Lung (tissue), 12 donors: ENCODE measurements around the gene BMAL2. TPM values are rescaled to one million over a fixed set of nuclear protein-coding genes. Genes with fewer than 3 reads are reported as not detected.

Source experiments
- ATAC-seq: fragments of 200-7000 bp; cut with Tn5 transposase; one replicate; pipeline ENCODE4 v1.9.1; 2020; ENCODE audit warnings: moderate number of reproducible peaks; ENCODE audit not compliant: insufficient read depth, low FRiP score
- DNase-seq, 3 donors: peaks; one replicate each; pipeline ENCODE4 v3.0.0-alpha.2; 2013 to 2017
- H3K27ac ChIP-seq, 2 donors: one replicate each; pipeline ENCODE4 v1.5.1; 2013; ENCODE audit warnings: mild to moderate bottlenecking in 2 of 2, moderate library complexity in 2 of 2, control low read depth in 1 of 2, inconsistent platforms in 1 of 2, low read depth in 1 of 2, low read length in 1 of 2
- H3K27me3 ChIP-seq, 3 donors: one replicate each; pipeline ENCODE4 v1.5.1; 2013; ENCODE audit warnings: low read length in 2 of 3; ENCODE audit not compliant: control insufficient read depth in 3 of 3, insufficient read depth in 3 of 3
- H3K36me3 ChIP-seq, 4 donors: one replicate each; pipeline ENCODE4 v1.5.1; 2013; ENCODE audit warnings: low read length in 4 of 4, mild to moderate bottlenecking in 1 of 4, moderate library complexity in 1 of 4; ENCODE audit not compliant: control insufficient read depth in 4 of 4, insufficient read depth in 4 of 4
- H3K4me1 ChIP-seq, 5 donors: one replicate each; pipeline ENCODE4 v1.5.1; 2013; ENCODE audit warnings: low read length in 5 of 5, mild to moderate bottlenecking in 2 of 5, moderate library complexity in 1 of 5; ENCODE audit not compliant: control insufficient read depth in 5 of 5, insufficient read depth in 5 of 5
- H3K4me3 ChIP-seq: one replicate; pipeline ENCODE4 v1.5.1; 2013; ENCODE audit warnings: mild to moderate bottlenecking, control low read depth, moderate library complexity
- H3K9ac ChIP-seq, 2 donors: one replicate each; pipeline ENCODE4 v1.5.1; 2013; ENCODE audit warnings: low read length in 2 of 2, control low read depth in 1 of 2; ENCODE audit not compliant: insufficient read depth in 1 of 2
- H3K9me3 ChIP-seq, 4 donors: one replicate each; pipeline ENCODE4 v1.5.1; 2013; ENCODE audit warnings: low read length in 3 of 4, mild to moderate bottlenecking in 1 of 4, moderate library complexity in 1 of 4; ENCODE audit not compliant: control insufficient read depth in 4 of 4, insufficient read depth in 3 of 4
- CTCF ChIP-seq: IDR thresholded peaks from 2 replicates; pipeline ENCODE4 v1.5.1; 2012; ENCODE audit warnings: mild to moderate bottlenecking; ENCODE audit errors: control extremely low read depth, extremely low read depth
- WGBS, 2 donors: extraction: QIAGEN DNeasy Blood & Tissue Kit; methylation state at CpG; one replicate each; pipeline ENCODE4 v1.1.7; 2013; 5-methylcytosine and 5-hydroxymethylcytosine counted together
- polyA plus RNA-seq, 2 donors: library from polyadenylated mRNA; stranded (reverse); fragments of 200-250 nt; gene quantifications; one replicate each; pipeline ENCODE4 v1.2.1, GENCODE V29; 2013
- total RNA-seq, 2 donors: library from RNA; depleted of rRNA in 1 of 2; stranded (reverse); fragments of >200 nt in 1 of 2; gene quantifications; one replicate each; pipeline ENCODE4 v1.2.1, GENCODE V29; 2014 to 2021
- donor health status: control.
- donor health status: control.
- donor health status: Bipolar disorder and iron deficiency.
- donor health status: healthy.
- donor health status: DM: yes; HTN: yes; CAD: no.

The BMAL2 gene
- total and polyA plus RNA-seq, 4 donors: 1.5 to 7.8 (median 4.4) TPM

- no peaks in the 10 kb centered on the region for H3K27me3 ChIP-seq
- no peaks in the 10 kb centered on the region for H3K4me1 ChIP-seq
- WGBS, 2 donors: 96 to 97% methylated on average over 3 of the region's 3 CpGs
- no peak for DNase-seq
- H3K36me3 ChIP-seq: no peaks in the 10 kb centered on the region
- no peak for ATAC-seq
- no peak for TF ChIP-seq CTCF
- no peak overlapping the region for H3K9ac ChIP-seq
- H3K9me3 ChIP-seq: no peaks in the 10 kb centered on the region
- no peak overlapping the region for H3K4me3 ChIP-seq
- H3K27ac ChIP-seq: no peak overlapping the region
These were observed 34.0 kb downstream of the BMAL2 start for GRCh38 chr12:27366621-27367020.

- Histone ChIP-seq H3K4me3 (no peak overlapping the region), H3K36me3 (no peaks in the 10 kb centered on the region), H3K27ac (no peak overlapping the region), H3K9ac (no peak overlapping the region), H3K9me3 (no peaks in the 10 kb centered on the region), H3K27me3 (no peaks in the 10 kb centered on the region), H3K4me1 (no peaks in the 10 kb centered on the region)
- TF ChIP-seq CTCF: no peak
- WGBS, 2 donors: 85 to 88% methylated on average over 6 of the region's 6 CpGs
- ATAC-seq (no peak), DNase-seq (no peak)
These were observed 34.4 kb downstream of the BMAL2 start for GRCh38 chr12:27367078-27367477.

- Histone ChIP-seq H3K9ac (no peak overlapping the region), H3K9me3 (no peaks in the 10 kb centered on the region), H3K27me3 (no peaks in the 10 kb centered on the region), H3K4me3 (no peak overlapping the region), H3K4me1 (no peaks in the 10 kb centered on the region), H3K27ac (no peak overlapping the region), H3K36me3 (no peaks in the 10 kb centered on the region)
- DNase-seq (no peak), ATAC-seq (no peak)
- TF ChIP-seq CTCF: no peak
- WGBS, 2 donors: 68 to 87% methylated on average over 9 of the region's 9 CpGs
These were observed 49.6 kb downstream of the BMAL2 start for GRCh38 chr12:27382171-27382795.

Other genes starting within 250 kb of the BMAL2 start
- 10 to 100 TPM; 27.0 to 41.5 TPM for gene STK38L, start 88.5 kb upstream of the BMAL2 start, total RNA-seq
- gene STK38L, start 88.5 kb upstream of the BMAL2 start, polyA plus RNA-seq: 10 to 100 TPM in 1 of 2 donors, 1 to 10 TPM in 1; 6.5 to 10.1 TPM
- under 1 TPM in 1 of 2 donors, not detected in 1; 0.31 TPM for gene SMCO2, start 113.9 kb downstream of the BMAL2 start, total RNA-seq
- under 1 TPM; 0.16 to 0.33 TPM for gene SMCO2, start 113.9 kb downstream of the BMAL2 start, polyA plus RNA-seq
- gene PPFIBP1, start 191.4 kb downstream of the BMAL2 start, total RNA-seq: 100 to 1,000 TPM in 1 of 2 donors, 10 to 100 TPM in 1; 95.1 to 150 TPM
- 10 to 100 TPM; 13.6 to 31.2 TPM for gene PPFIBP1, start 191.4 kb downstream of the BMAL2 start, polyA plus RNA-seq